Measurements from ENCODE around the gene SRR.

SRR gene

GRCh38 chr17:2371183-2372130 is 67.7 kb downstream of the SRR start:
- DNase-seq (ENCODE audit: low read depth, low spot score): no peak

DNA sequence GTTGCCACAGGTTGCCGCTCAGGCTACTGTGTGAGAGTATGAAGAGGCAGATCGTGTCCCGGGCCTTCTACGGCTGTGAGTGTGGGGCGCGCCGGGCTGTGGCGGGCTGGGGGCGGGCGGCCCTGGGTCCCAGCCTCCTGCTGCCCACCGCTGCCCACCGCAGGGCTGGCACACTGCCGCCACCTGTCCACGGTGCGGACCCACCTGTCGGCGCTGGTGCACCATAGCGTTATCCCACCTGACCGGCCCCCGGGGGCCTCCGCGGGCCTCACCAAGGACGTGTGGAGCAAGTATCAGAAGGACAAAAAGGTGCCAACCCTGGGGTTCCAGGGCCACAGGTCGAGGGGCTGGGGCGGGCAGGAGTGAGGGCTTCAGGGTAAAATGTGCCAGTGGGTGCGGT is 68.4 kb downstream of the SRR start:
- DNase-seq (ENCODE audit: low read depth, low spot score): no peak

GRCh38 chr17:2372681-2373080 is 68.9 kb downstream of the SRR start:
- DNase-seq (ENCODE audit: low read depth, low spot score): no peak

GRCh38 chr17:2373179-2373578 is 69.4 kb downstream of the SRR start:
- no peak for DNase-seq (ENCODE audit: low read depth, low spot score)

Data from astrocyte of the hippocampus (primary cell).